Mesothelial cell of epicardium (in vitro differentiated cells): ENCODE measurements around the gene GPRC5B. TPM values are rescaled to one million over a fixed set of nuclear protein-coding genes. Genes with fewer than 3 reads are reported as not detected.

Experiments
- DNase-seq, 2 experiments: peaks; one replicate each; pipeline ENCODE4 v3.0.0; 2021; ENCODE audit warnings: low spot score in 2 of 2; ENCODE audit not compliant: unreplicated experiment in 2 of 2
- H3K27ac Mint-ChIP-seq: 2 replicates; pipeline ENCODE4 v1.8.0; 2021; ENCODE audit warnings: mixed read lengths
- H3K27me3 Mint-ChIP-seq: 2 replicates; pipeline ENCODE4 v1.8.0; 2021; ENCODE audit warnings: low read depth, mixed read lengths
- H3K36me3 Mint-ChIP-seq: 2 replicates; pipeline ENCODE4 v1.8.0; 2021; ENCODE audit warnings: mixed read lengths
- H3K4me1 Mint-ChIP-seq: 2 replicates; pipeline ENCODE4 v1.8.0; 2021; ENCODE audit warnings: mixed read lengths
- H3K4me3 Mint-ChIP-seq: 2 replicates; pipeline ENCODE4 v1.8.0; 2021; ENCODE audit warnings: mild to moderate bottlenecking, moderate library complexity, mixed read lengths
- H3K9me3 Mint-ChIP-seq: 2 replicates; pipeline ENCODE4 v1.8.0; 2021; ENCODE audit warnings: mixed read lengths
- total RNA-seq: library from RNA; stranded (reverse); gene quantifications from 3 replicates; pipeline ENCODE4 v1.2.1, GENCODE V29; 2021
- TF ChIP-seq, protein P1 (sequence below): fragments of 200-600 bp; sonication (generic); IDR thresholded peaks from one replicate; pipeline ENCODE4 v1.5.0; 2021; ENCODE audit warnings: antibody characterized with exemption; ENCODE audit not compliant: unreplicated experiment

Gene GPRC5B
- total RNA-seq, 1 donor from 2014 or later: 36.5 TPM

DNA sequence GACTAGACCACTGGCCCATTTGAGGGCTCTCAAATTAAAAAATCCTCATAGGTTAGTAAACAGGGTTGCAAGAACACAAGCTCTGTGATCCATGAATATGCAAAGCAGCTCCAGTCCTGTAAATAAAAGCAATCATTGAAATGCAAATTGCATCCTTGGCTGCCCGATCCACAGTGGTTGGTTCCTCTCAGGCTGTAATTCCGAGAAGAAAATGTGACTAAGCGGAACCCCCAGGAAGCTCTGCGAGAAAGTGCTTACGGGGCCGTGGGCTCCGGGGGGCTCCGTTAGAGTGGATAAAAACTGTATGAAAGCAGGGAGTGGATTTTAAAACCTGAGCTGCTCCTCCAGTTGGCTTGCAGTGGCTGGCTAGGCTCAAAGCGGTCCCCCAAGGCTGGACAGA is 2.5 kb downstream of the GPRC5B start:
- Mint-ChIP-seq H3K4me3 (peak overlapping the region; percentile 83), H3K36me3 (peaks cover 1% of the 10 kb centered on the region), H3K27ac (no peak overlapping the region), H3K27me3 (no peaks in the 10 kb centered on the region), H3K9me3 (no peaks in the 10 kb centered on the region), H3K4me1 (peaks cover 23% of the 10 kb centered on the region)
- TF ChIP-seq, protein P1, sequence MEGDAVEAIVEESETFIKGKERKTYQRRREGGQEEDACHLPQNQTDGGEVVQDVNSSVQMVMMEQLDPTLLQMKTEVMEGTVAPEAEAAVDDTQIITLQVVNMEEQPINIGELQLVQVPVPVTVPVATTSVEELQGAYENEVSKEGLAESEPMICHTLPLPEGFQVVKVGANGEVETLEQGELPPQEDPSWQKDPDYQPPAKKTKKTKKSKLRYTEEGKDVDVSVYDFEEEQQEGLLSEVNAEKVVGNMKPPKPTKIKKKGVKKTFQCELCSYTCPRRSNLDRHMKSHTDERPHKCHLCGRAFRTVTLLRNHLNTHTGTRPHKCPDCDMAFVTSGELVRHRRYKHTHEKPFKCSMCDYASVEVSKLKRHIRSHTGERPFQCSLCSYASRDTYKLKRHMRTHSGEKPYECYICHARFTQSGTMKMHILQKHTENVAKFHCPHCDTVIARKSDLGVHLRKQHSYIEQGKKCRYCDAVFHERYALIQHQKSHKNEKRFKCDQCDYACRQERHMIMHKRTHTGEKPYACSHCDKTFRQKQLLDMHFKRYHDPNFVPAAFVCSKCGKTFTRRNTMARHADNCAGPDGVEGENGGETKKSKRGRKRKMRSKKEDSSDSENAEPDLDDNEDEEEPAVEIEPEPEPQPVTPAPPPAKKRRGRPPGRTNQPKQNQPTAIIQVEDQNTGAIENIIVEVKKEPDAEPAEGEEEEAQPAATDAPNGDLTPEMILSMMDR: no peak
- no peak for DNase-seq

DNA sequence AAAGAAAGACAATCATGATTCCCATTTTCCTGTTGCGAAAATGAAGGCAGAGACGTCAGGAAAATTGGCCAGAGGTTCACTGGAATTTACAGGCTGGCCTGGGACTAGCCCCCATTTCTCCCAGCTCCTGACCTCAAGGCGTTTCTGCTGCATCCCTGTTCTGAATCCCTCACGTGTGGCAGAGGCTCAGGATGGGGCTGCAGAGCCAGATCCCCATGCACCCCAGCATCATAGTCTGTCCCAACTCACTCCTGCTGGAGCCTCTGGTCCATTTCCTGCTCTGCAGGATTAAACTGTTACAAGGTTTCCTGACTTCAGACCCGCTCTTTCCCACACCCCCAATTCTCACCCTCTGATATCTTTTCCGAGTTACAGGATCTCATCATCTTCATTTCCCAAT is 2.9 kb downstream of the GPRC5B start:
- peaks cover 23% of the 10 kb centered on the region for H3K4me1 Mint-ChIP-seq

DNA sequence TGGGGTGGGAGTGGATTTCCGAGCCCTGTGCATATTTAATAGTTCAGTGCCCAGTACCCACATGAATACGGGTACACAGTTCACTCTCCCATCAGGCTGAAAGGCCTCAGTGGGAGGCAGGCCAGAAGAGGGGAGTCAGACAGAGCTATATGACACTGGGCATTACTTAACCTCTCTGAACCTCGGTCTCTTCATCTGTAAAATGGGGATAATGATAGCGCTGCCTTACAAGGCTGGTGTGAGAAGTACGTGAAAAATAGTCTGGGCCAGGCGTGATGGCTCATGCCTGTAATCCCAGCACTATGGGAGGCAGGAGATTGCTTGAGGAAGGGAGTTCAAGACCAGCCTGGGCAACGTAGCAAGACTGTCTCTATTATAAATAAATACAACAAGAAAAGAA is 3.6 kb downstream of the GPRC5B start:
- no peak for DNase-seq
- no peaks in the 10 kb centered on the region for H3K27me3 Mint-ChIP-seq
- H3K36me3 Mint-ChIP-seq: peaks cover 1% of the 10 kb centered on the region
- H3K4me3 Mint-ChIP-seq: no peak overlapping the region
- no peaks in the 10 kb centered on the region for H3K9me3 Mint-ChIP-seq
- no peak overlapping the region for H3K27ac Mint-ChIP-seq
- peaks cover 23% of the 10 kb centered on the region for H3K4me1 Mint-ChIP-seq
- TF ChIP-seq, protein P1: no peak

More for the DNA sequence above, 2.9 kb downstream of the GPRC5B start:
- TF ChIP-seq, protein P1: no peak
- Mint-ChIP-seq H3K27me3 (no peaks in the 10 kb centered on the region), H3K36me3 (peaks cover 1% of the 10 kb centered on the region), H3K9me3 (no peaks in the 10 kb centered on the region), H3K27ac (no peak overlapping the region), H3K4me3 (peak overlapping the region; percentile 83)
- DNase-seq: no peak

DNA sequence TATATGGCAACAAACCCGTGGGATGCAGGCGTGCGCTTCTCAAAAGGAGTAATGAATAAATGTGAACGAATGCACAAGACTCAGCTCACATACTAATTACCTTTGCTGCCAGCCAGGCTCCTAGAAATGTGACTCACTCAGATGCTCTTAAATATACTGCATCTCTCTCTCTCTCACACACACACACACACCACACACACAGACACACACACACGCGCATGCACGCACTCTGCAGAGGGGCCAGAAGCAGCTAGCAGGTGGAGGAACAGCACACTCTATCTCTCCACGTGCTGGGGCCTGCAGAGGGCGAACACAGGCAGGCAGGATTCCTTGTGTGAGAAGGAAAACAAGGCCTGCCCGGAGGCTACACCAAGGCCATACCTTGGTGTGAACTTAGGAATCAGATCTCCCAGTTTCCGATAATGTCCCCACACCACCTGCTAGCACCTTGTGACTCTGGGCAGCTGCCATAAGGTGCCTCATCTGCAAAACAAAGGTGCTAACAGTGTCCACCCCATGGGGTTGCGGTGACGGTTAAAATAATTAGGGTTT is 5.3 kb downstream of the GPRC5B start:
- no peak overlapping the region for H3K4me3 Mint-ChIP-seq
- H3K9me3 Mint-ChIP-seq: no peaks in the 10 kb centered on the region
- H3K27me3 Mint-ChIP-seq: no peaks in the 10 kb centered on the region
- peaks cover 3% of the 10 kb centered on the region for H3K36me3 Mint-ChIP-seq
- TF ChIP-seq, protein P1: no peak
- peaks cover 23% of the 10 kb centered on the region for H3K4me1 Mint-ChIP-seq
- H3K27ac Mint-ChIP-seq: peak overlapping the region; percentile 89
- DNase-seq: peak in 1 of 2 experiments; percentile 66

DNA sequence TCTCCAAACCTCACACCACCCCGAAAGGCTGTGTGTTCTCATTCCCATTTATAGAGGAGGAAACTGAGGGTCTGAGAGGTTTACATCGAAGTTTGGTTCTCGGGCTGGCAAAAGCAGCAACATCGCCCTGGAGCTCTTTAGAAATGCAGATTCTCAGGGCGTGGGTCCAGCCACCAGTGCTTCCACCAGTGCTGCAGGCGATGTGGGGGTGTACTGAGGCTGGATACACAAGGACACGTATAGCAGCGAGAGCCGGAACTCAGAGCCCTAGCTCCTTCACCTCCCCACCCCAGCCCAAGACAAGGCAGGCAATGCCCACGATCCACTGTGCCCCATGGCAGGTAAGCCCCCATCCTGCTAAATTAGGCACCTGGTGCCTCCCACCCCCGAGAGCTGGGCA is 5.9 kb downstream of the GPRC5B start:
- Mint-ChIP-seq H3K36me3 (peaks cover 7% of the 10 kb centered on the region), H3K4me3 (no peak overlapping the region), H3K27me3 (no peaks in the 10 kb centered on the region), H3K27ac (peak overlapping the region; percentile 28), H3K9me3 (no peaks in the 10 kb centered on the region), H3K4me1 (peaks cover 23% of the 10 kb centered on the region)
- no peak for DNase-seq
- TF ChIP-seq, protein P1: no peak

DNA sequence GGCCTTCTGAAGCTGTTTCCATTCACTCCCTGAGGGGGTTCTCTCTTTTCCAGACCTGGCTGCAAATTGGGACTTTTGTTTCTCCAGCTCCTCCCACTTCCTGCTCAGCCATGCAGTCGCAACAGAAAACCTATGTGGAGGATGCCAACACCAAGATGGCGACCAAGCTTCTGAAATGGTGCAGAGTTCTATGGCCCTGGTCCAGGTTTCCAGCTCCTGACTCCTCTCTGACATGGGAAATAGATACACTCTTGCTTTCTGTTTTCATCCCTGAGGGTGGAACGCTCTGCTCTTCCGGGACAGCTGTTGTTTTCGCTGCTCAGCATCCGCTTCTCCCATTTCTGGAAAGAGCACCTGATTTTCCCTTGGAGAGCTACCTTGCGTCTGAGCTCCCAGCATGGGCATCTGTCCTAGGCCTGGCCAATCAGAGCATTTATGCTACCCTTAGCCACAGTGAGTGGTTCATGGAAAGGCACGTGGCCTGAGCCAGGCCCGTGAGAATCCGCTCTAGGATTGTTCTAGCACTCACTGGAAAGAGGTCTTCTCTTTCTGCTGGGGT is 8.1 kb downstream of the GPRC5B start:
- Mint-ChIP-seq H3K27me3 (no peaks in the 10 kb centered on the region), H3K4me1 (peaks cover 8% of the 10 kb centered on the region), H3K27ac (no peak overlapping the region), H3K4me3 (no peak overlapping the region), H3K9me3 (no peaks in the 10 kb centered on the region), H3K36me3 (peaks cover 18% of the 10 kb centered on the region)
- no peak for DNase-seq
- TF ChIP-seq, protein P1: no peak
